ENCODE data around the gene MGMT. TPM values are rescaled to one million over a fixed set of nuclear protein-coding genes. Genes with fewer than 3 reads are reported as not detected.

The MGMT gene
- total and polyA plus RNA-seq, 2 donors (not counting 3 experiments of a cell fraction or from before 2014, with no cell fraction given): 15.0 to 15.2 TPM

DNA sequence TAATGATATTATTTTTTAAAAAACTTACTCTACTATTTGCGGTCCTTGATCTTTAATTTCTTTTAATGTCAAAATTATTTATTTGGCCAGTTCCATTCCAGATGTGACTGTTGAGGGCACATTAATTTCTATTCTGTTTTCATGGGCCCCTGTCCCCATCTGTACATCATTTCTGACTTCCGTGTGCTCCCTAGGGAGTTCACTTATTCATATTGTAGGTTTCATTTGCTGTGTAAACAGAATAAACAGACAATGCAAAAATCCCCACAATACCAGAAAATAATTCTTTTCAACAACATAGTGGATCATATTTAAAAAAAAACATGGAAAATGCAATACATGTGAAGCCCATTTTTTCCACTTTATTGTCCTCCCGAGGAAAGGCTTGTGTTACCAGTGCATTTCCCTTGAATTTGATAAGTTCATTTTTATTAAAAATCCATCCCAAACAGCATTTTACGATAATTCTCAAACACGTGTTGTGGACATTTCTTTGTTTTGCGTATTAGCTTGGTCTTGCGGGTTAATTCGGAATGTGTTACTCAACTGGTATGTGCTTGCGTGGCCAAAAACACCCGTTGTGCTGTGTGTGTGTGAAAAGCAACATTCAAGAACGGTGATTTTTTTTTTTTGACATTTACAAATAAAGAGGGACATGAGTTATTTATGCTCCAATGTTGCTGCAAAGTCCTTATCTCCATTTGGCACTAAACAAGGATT is 138.4 kb downstream of the MGMT start:
- dilution Hi-C loops (cut with MboI; ENCODE audit: extremely low pct_ligation_motif_present, low sequenced_read_pairs): no loop called here
- ChIA-PET POLR2A (no interaction called here), CTCF (no interaction called here)
- no peaks in the 10 kb centered on the region for H4K20me1 ChIP-seq (replicated peaks; ENCODE audit: control insufficient read depth, extremely low read depth, insufficient read depth, low read length)
- no TSS peak for BruUV-seq (replicated peaks)
- H3K9ac ChIP-seq (replicated peaks; ENCODE audit: extremely low read depth, insufficient read depth, low read length): no peak overlapping the region
- no peak for FAIRE-seq
- H2AFZ ChIP-seq (ENCODE audit: low read depth, low read length): no peak overlapping the region
- no peaks in the 10 kb centered on the region for H3K36me3 ChIP-seq (ENCODE audit: control insufficient read depth in 2 of 2, extremely low read depth in 1 of 2, insufficient read depth in 2 of 2, low read length in 2 of 2)
- H3K27me3 ChIP-seq (ENCODE audit: control insufficient read depth in 2 of 2, insufficient read depth in 2 of 2, low read length in 2 of 2): no peaks in the 10 kb centered on the region
- no peaks in the 10 kb centered on the region for H3K9me1 ChIP-seq (replicated peaks; ENCODE audit: control insufficient read depth, extremely low read depth, insufficient read depth, low read length)
- H3K4me3 ChIP-seq (replicated peaks in 1 of 3; ENCODE audit: insufficient read depth in 1 of 3, low read depth in 1 of 3, low read length in 3 of 3): no peak overlapping the region
- no peaks in the 10 kb centered on the region for H3K79me2 ChIP-seq (ENCODE audit: control insufficient read depth, insufficient read depth, low read length)
- H3K27ac ChIP-seq (ENCODE audit: insufficient read depth, low read depth, low read length): no peak overlapping the region
- no peak for DNase-seq (ENCODE audit: low read depth, low spot score)
- H3K9me3 ChIP-seq (replicated peaks; ENCODE audit: control insufficient read depth, insufficient read depth, low read length): no peaks in the 10 kb centered on the region
- TF ChIP-seq EZH2 (IDR thresholded peaks at IDR 0.05; ENCODE audit: borderline replicate concordance, low read depth, low read length, severe bottlenecking) (no peak), MYC (IDR thresholded peaks at IDR 0.05; ENCODE audit: low read depth, low read length) (no peak), POLR2A (IDR thresholded peaks at IDR 0.05; ENCODE audit: low read depth, low read length) (no peak), FOS (IDR thresholded peaks at IDR 0.05; ENCODE audit: borderline replicate concordance, insufficient read depth, low read length) (no peak), POLR2AphosphoS5 (IDR thresholded peaks at IDR 0.05; ENCODE audit: insufficient read depth, low read depth, low read length) (no peak), GATA2 (IDR thresholded peaks at IDR 0.05; ENCODE audit: insufficient read depth, insufficient read length, low read depth, low read length) (no peak), JUN (IDR thresholded peaks at IDR 0.05; ENCODE audit: borderline replicate concordance, insufficient read depth, insufficient read length, low read depth) (no peak)
- TF ChIP-seq, protein P1, sequence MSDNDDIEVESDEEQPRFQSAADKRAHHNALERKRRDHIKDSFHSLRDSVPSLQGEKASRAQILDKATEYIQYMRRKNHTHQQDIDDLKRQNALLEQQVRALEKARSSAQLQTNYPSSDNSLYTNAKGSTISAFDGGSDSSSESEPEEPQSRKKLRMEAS (IDR thresholded peaks at IDR 0.05; ENCODE audit: insufficient read depth, insufficient read length): no peak
- TF ChIP-seq, protein P2, sequence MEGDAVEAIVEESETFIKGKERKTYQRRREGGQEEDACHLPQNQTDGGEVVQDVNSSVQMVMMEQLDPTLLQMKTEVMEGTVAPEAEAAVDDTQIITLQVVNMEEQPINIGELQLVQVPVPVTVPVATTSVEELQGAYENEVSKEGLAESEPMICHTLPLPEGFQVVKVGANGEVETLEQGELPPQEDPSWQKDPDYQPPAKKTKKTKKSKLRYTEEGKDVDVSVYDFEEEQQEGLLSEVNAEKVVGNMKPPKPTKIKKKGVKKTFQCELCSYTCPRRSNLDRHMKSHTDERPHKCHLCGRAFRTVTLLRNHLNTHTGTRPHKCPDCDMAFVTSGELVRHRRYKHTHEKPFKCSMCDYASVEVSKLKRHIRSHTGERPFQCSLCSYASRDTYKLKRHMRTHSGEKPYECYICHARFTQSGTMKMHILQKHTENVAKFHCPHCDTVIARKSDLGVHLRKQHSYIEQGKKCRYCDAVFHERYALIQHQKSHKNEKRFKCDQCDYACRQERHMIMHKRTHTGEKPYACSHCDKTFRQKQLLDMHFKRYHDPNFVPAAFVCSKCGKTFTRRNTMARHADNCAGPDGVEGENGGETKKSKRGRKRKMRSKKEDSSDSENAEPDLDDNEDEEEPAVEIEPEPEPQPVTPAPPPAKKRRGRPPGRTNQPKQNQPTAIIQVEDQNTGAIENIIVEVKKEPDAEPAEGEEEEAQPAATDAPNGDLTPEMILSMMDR (IDR thresholded peaks at IDR 0.05; ENCODE audit: extremely low read depth in 1 of 2, insufficient read depth in 1 of 2, low read depth in 1 of 2, low read length in 2 of 2): no peak
- H3K4me1 ChIP-seq (ENCODE audit: control insufficient read depth, extremely low read depth, insufficient read depth, low read length): no peaks in the 10 kb centered on the region
- intact Hi-C loops (cut with micrococcal nuclease): no loop called here
- no peak overlapping the region for H3K4me2 ChIP-seq (ENCODE audit: insufficient read depth, low read length)
